ENCODE measurements around the gene CYP27A1. TPM values are rescaled to one million over a fixed set of nuclear protein-coding genes. Genes with fewer than 3 reads are reported as not detected.
A peak's percentile ranks its signal among the peaks of the same experiment; 100 is the strongest.

Gene CYP27A1
- total RNA-seq, 1 donor from 2014 or later = 30.0 TPM

DNA sequence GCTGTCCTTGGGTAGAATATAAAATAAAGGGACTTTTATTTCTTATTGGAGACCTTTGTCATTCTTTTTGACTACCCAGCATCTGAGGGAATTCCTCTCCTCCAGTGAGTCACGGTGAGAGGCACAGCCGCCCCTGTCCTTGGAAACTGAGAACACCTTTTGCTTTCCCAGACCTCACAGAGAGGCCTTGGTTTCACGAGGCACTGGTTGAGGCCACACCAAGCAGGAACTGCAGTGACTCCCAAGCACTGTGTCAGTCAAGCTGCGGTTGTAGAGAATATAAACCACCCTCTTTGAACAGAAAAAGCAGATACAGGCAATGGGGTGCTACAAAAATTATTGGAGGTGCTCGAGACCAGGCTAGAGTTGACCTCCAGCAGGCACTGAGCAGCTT, 33.3 kb downstream of the CYP27A1 start:
- H3K27me3 ChIP-seq = no peaks in the 10 kb centered on the region
- H3K27ac ChIP-seq = no peak overlapping the region
- peaks cover 0 to 36% of the 10 kb centered on the region in 2 donors for H3K36me3 ChIP-seq
- intact Hi-C loops (cut with DNase I) = loop anchor here (10.0 kb wide), 1 partner anchor 1400 kb away; no protein-coding TSS in a partner anchor
- TF ChIP-seq CTCF (IDR thresholded peaks at IDR 0.05) (no peak), POLR2A (IDR thresholded peaks at IDR 0.05) (no peak), POLR2AphosphoS5 (IDR thresholded peaks at IDR 0.05; ENCODE audit: insufficient read depth in 1 of 2, low read depth in 1 of 2) (no peak)
- H3K4me3 ChIP-seq = no peak overlapping the region
- H3K9me3 ChIP-seq = no peaks in the 10 kb centered on the region
- no peaks in the 10 kb centered on the region for H3K4me1 ChIP-seq
- DNase-seq (ENCODE audit: extremely low spot score in 2 of 2) = no peak

DNA sequence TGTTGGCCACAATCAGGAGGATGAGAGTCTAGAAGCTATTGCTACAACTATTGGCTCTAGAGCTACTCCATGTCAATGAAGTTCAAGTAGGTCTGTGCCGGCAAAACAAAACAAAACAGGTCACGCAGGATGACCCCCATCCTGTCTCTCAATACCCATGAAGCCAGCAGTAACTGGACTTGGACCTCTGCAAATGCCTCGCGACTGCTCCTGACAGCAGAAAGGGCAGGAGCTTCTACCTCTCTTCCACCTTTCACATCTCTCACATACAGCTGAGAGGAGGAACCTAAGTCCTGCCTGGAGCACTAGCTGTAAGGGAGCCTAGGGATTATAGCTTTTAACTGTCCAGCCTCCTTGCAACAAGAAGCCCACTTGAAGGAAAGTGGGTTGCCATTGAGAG, 33.7 kb downstream of the CYP27A1 start:
- intact Hi-C loops (cut with DNase I) = loop anchor here (10.0 kb wide), 1 partner anchor 1399 kb away; no protein-coding TSS in a partner anchor
- TF ChIP-seq POLR2A (IDR thresholded peaks at IDR 0.05) (no peak), POLR2AphosphoS5 (IDR thresholded peaks at IDR 0.05; ENCODE audit: insufficient read depth in 1 of 2, low read depth in 1 of 2) (no peak), CTCF (IDR thresholded peaks at IDR 0.05) (no peak)

GRCh38 chr2:218816561-218817011, 34.6 kb downstream of the CYP27A1 start:
- H3K4me3 ChIP-seq = no peak overlapping the region
- no peak for DNase-seq (ENCODE audit: extremely low spot score in 2 of 2)
- H3K4me1 ChIP-seq = no peaks in the 10 kb centered on the region
- H3K9me3 ChIP-seq = no peaks in the 10 kb centered on the region
- intact Hi-C loops (cut with DNase I) = loop anchor here (10.0 kb wide), 1 partner anchor 1398 kb away; no protein-coding TSS in a partner anchor
- no peaks in the 10 kb centered on the region for H3K27me3 ChIP-seq
- no peak for TF ChIP-seq POLR2AphosphoS5 (IDR thresholded peaks at IDR 0.05; ENCODE audit: insufficient read depth in 1 of 2, low read depth in 1 of 2)
- no peak for TF ChIP-seq POLR2A (IDR thresholded peaks at IDR 0.05)
- TF ChIP-seq CTCF (IDR thresholded peaks at IDR 0.05) = no peak
- H3K36me3 ChIP-seq = peaks cover 0 to 36% of the 10 kb centered on the region in 2 donors
- H3K27ac ChIP-seq = no peak overlapping the region

More for the DNA sequence above, 33.7 kb downstream of the CYP27A1 start:
- no peaks in the 10 kb centered on the region for H3K4me1 ChIP-seq
- peaks cover 0 to 36% of the 10 kb centered on the region in 2 donors for H3K36me3 ChIP-seq
- H3K27ac ChIP-seq = no peak overlapping the region
- DNase-seq (ENCODE audit: extremely low spot score in 2 of 2) = no peak
- H3K9me3 ChIP-seq = no peaks in the 10 kb centered on the region
- no peak overlapping the region for H3K4me3 ChIP-seq
- H3K27me3 ChIP-seq = no peaks in the 10 kb centered on the region

DNA sequence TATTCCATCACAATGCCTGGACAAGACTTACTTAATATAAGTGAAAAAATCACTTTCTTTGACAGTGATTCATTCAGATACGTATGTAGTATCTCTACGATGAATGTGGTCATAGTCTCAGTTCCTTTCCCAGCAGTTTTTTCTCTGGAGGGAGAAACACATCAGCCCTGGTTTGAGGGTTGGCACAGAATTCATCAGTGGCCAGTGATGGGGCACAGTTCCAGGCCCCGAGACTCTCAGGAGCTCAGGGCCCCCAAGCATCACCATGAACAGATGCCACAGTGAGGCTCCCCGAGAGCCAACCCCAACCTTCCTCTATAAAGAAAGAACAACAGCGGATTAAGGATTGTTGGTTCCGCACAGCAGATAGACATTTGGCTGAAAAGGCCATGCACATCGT, 37.1 kb downstream of the CYP27A1 start:
- intact Hi-C loops (cut with DNase I) = loop anchor here (10.0 kb wide), 1 partner anchor 1396 kb away; no protein-coding TSS in a partner anchor
- no peak for DNase-seq (ENCODE audit: extremely low spot score in 2 of 2)
- H3K27ac ChIP-seq = no peak overlapping the region
- no peak for TF ChIP-seq CTCF (IDR thresholded peaks at IDR 0.05)
- no peak for TF ChIP-seq POLR2AphosphoS5 (IDR thresholded peaks at IDR 0.05; ENCODE audit: insufficient read depth in 1 of 2, low read depth in 1 of 2)
- no peak for TF ChIP-seq POLR2A (IDR thresholded peaks at IDR 0.05)
- H3K9me3 ChIP-seq = no peaks in the 10 kb centered on the region
- no peaks in the 10 kb centered on the region for H3K27me3 ChIP-seq
- H3K4me3 ChIP-seq = no peak overlapping the region
- H3K4me1 ChIP-seq = no peaks in the 10 kb centered on the region
- peaks cover 0 to 16% of the 10 kb centered on the region in 2 donors for H3K36me3 ChIP-seq

DNA sequence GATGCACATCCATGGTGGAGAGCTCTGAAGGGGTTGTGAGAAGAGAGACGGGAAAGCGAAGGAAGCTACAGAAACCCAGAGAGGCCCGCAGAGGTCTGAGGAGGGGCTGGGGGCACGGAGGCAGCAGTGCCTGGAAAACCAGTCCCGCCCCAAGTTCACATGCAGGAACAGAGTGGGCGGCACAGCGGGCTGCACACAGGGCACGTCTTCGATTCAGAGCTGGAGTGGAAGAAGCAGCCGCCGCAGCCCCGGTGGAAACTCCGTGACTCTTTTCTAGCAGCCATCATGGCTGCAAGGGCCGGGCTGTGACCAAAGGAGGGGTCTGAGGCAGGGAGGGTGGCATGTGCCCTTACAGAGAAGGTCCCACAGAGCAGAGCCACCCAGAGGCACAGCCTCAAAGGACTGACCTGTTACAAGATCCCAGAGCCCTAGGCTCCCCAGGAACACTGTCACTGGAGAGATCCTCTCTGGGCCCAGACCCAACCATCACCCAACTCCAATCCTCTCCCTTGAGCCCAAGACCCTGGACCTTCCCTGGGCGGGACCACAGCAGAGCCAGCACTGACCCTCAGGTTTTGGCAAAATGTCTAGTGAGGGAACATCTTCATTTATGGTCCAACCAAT, 38.9 kb downstream of the CYP27A1 start:
- DNase-seq (ENCODE audit: extremely low spot score in 2 of 2) = no peak
- TF ChIP-seq CTCF (IDR thresholded peaks at IDR 0.05) = no peak
- no peak for TF ChIP-seq POLR2AphosphoS5 (IDR thresholded peaks at IDR 0.05; ENCODE audit: insufficient read depth in 1 of 2, low read depth in 1 of 2)
- no peak for TF ChIP-seq POLR2A (IDR thresholded peaks at IDR 0.05)
- Histone ChIP-seq H3K27me3 (no peaks in the 10 kb centered on the region), H3K4me3 (no peak overlapping the region), H3K4me1 (no peaks in the 10 kb centered on the region), H3K27ac (peak overlapping the region; percentile 17), H3K36me3 (peaks cover 0 to 5% of the 10 kb centered on the region in 2 donors), H3K9me3 (no peaks in the 10 kb centered on the region)
- intact Hi-C loops (cut with DNase I) = no loop called here

Data from vagina (tissue), 2 donors.